NCI-H2081 (cell line): ENCODE results near the gene LIPC.

ENCODE experiments used
- DNase-seq, 2 experiments: peaks; one replicate each; lab custom pipeline; 2025; lab: John Stamatoyannopoulos, UW

The LIPC gene

GRCh38 chr15:58431221-58432149 lies at the start of gene LIPC:
Gene LIPC, plus strand, starts transcription at chr15:58431991. Its CDS starts 42 bp downstream, at chr15:58432033.
- no peak for DNase-seq

- no peak for DNase-seq
Observed at GRCh38 chr15:58383876-58384275, 47.9 kb upstream of the LIPC start.

GRCh38 chr15:58384667-58385066 lies 47.1 kb upstream of the LIPC start:
- DNase-seq, result no peak

- DNase-seq, result no peak
Observed at GRCh38 chr15:58386081-58386480, 45.7 kb upstream of the LIPC start.

GRCh38 chr15:58386641-58387040 lies 45.1 kb upstream of the LIPC start:
- no peak for DNase-seq

- no peak for DNase-seq
Observed at GRCh38 chr15:58387130-58387529, 44.7 kb upstream of the LIPC start.

- no peak for DNase-seq
Observed at GRCh38 chr15:58388211-58388610, 43.6 kb upstream of the LIPC start.

GRCh38 chr15:58390118-58390517 lies 41.7 kb upstream of the LIPC start:
- no peak for DNase-seq

- no peak for DNase-seq
Observed at GRCh38 chr15:58390655-58391054, 41.1 kb upstream of the LIPC start.

GRCh38 chr15:58391088-58391487 lies 40.7 kb upstream of the LIPC start:
- no peak for DNase-seq

GRCh38 chr15:58392141-58392540 lies 39.6 kb upstream of the LIPC start:
- no peak for DNase-seq

- DNase-seq, result no peak
Observed at GRCh38 chr15:58392611-58393161, 39.1 kb upstream of the LIPC start.

- DNase-seq, result no peak
Observed at GRCh38 chr15:58393241-58393662, 38.5 kb upstream of the LIPC start.

- no peak for DNase-seq
Observed at GRCh38 chr15:58396181-58396580, 35.6 kb upstream of the LIPC start.

GRCh38 chr15:58398071-58398470 lies 33.7 kb upstream of the LIPC start:
- no peak for DNase-seq

- DNase-seq, result no peak
Observed at GRCh38 chr15:58398643-58399042, 33.1 kb upstream of the LIPC start.

GRCh38 chr15:58399739-58400138 lies 32.1 kb upstream of the LIPC start:
- DNase-seq, result no peak

GRCh38 chr15:58401276-58401675 lies 30.5 kb upstream of the LIPC start:
- DNase-seq, result no peak

GRCh38 chr15:58401991-58402649 lies 29.7 kb upstream of the LIPC start:
- DNase-seq, result no peak

GRCh38 chr15:58403581-58403980 lies 28.2 kb upstream of the LIPC start:
- no peak for DNase-seq

GRCh38 chr15:58404020-58404419 lies 27.8 kb upstream of the LIPC start:
- no peak for DNase-seq

GRCh38 chr15:58404722-58405121 lies 27.1 kb upstream of the LIPC start:
- DNase-seq, result no peak

GRCh38 chr15:58405865-58406264 lies 25.9 kb upstream of the LIPC start:
- no peak for DNase-seq
